Prostate gland (tissue), 2 donors: ENCODE results near the gene TMEM178A. TPM values are rescaled to one million over a fixed set of nuclear protein-coding genes. Genes with fewer than 3 reads are reported as not detected.

Experiments used
- DNase-seq: peaks from one replicate; pipeline ENCODE4 v3.0.0-alpha.2; 2019; ENCODE audit warnings: low spot score
- H3K27ac ChIP-seq, 2 donors: fragments of 200-600 bp; sonication (generic); 2 replicates each; pipeline ENCODE4 v1.5.1; 2017 to 2019
- H3K27me3 ChIP-seq: fragments of 200-600 bp; sonication (generic); replicated peaks from 2 replicates; pipeline ENCODE4 v1.5.1; 2019; ENCODE audit not compliant: insufficient read depth
- H3K36me3 ChIP-seq, 2 donors: fragments of 200-600 bp; sonication (generic); 1 replicate in 1 of 2; 2 replicates in 1 of 2; pipeline versions ENCODE4 v1.5.1 to v1.8.1; 2017 to 2019
- H3K4me1 ChIP-seq: fragments of 200-600 bp; sonication (generic); replicated peaks from 2 replicates; pipeline ENCODE4 v1.5.1; 2019
- H3K4me3 ChIP-seq, 2 donors: fragments of 200-600 bp; sonication (generic); 2 replicates each; pipeline ENCODE4 v1.5.1; 2017 to 2019
- H3K9me3 ChIP-seq: fragments of 200-600 bp; sonication (generic); 2 replicates; pipeline ENCODE4 v1.5.1; 2017
- CTCF ChIP-seq, 4 experiments: fragments of 200-600 bp in 2 of 4; fragments of 450-650 bp in 2 of 4; sonication (generic) in 2 of 4; IDR thresholded peaks; 1 replicate in 3 of 4; 2 replicates in 1 of 4; pipeline ENCODE4 v1.5.1; 2016 to 2019; ENCODE audit warnings: antibody characterized with exemption in 4 of 4, mild to moderate bottlenecking in 2 of 4, moderate library complexity in 2 of 4
- POLR2A ChIP-seq: fragments of 450-650 bp; IDR thresholded peaks from one replicate; pipeline ENCODE4 v1.6.1; 2016; ENCODE audit warnings: antibody characterized with exemption, mild to moderate bottlenecking
- POLR2AphosphoS5 ChIP-seq: sonication (generic); formaldehyde crosslinking; IDR thresholded peaks from one replicate; pipeline ENCODE4 v1.6.1; 2017; ENCODE audit warnings: antibody characterized with exemption
- WGBS: methylation state at CpG from one replicate; pipeline ENCODE4 v1.1.5; 2018; 5-methylcytosine and 5-hydroxymethylcytosine counted together
- intact Hi-C: fragments of 100-400 bp; cut with DNase I; formaldehyde crosslinking; loops from one replicate; pipeline ENCODE4 v1.14.2; 2022
- total RNA-seq, 2 donors: library from RNA; depleted of rRNA; stranded (reverse); fragments of >200 nt; gene quantifications; one replicate each; pipeline ENCODE4 v1.1.0, GENCODE V29; 2016

TMEM178A gene
- total RNA-seq, 2 donors from 2014 or later: 2.6 to 6.9 TPM

GRCh38 chr2:39682066-39682692 is 16.5 kb downstream of the TMEM178A start:
- Histone ChIP-seq H3K9me3 (no peaks in the 10 kb centered on the region), H3K4me3 (no peak overlapping the region), H3K27ac (no peak overlapping the region), H3K27me3 (no peaks in the 10 kb centered on the region), H3K36me3 (no peaks in the 10 kb centered on the region), H3K4me1 (no peaks in the 10 kb centered on the region)
- DNase-seq: no peak
- no peak for TF ChIP-seq CTCF (IDR thresholded peaks at IDR 0.05)
- no peak for TF ChIP-seq POLR2A
- intact Hi-C loops: no loop called here
- 90% methylated on average over 2 of the region's 2 CpGs for WGBS

GRCh38 chr2:39683022-39683699 is 17.4 kb downstream of the TMEM178A start:
- intact Hi-C loops: no loop called here
- no peak overlapping the region for H3K27ac ChIP-seq
- H3K36me3 ChIP-seq: no peaks in the 10 kb centered on the region
- no peak for DNase-seq
- H3K4me3 ChIP-seq: no peak overlapping the region
- TF ChIP-seq CTCF (IDR thresholded peaks at IDR 0.05) (no peak), POLR2AphosphoS5 (no peak), POLR2A (no peak)
- no peaks in the 10 kb centered on the region for H3K9me3 ChIP-seq
- H3K27me3 ChIP-seq: no peaks in the 10 kb centered on the region
- 82% methylated on average over 9 of the region's 9 CpGs for WGBS
- H3K4me1 ChIP-seq: no peaks in the 10 kb centered on the region

- intact Hi-C loops: no loop called here
- no peak overlapping the region for H3K4me3 ChIP-seq
- H3K36me3 ChIP-seq: no peaks in the 10 kb centered on the region
- H3K4me1 ChIP-seq: no peaks in the 10 kb centered on the region
- DNase-seq: no peak
- H3K9me3 ChIP-seq: no peaks in the 10 kb centered on the region
- no peaks in the 10 kb centered on the region for H3K27me3 ChIP-seq
- 89% methylated on average over 5 of the region's 5 CpGs for WGBS
- TF ChIP-seq POLR2AphosphoS5 (no peak), POLR2A (no peak), CTCF (IDR thresholded peaks at IDR 0.05) (no peak)
- no peak overlapping the region for H3K27ac ChIP-seq
Measured at GRCh38 chr2:39684464-39684863, 18.7 kb downstream of the TMEM178A start.

GRCh38 chr2:39685126-39685525 is 19.4 kb downstream of the TMEM178A start:
- TF ChIP-seq POLR2A (no peak), CTCF (IDR thresholded peaks at IDR 0.05) (no peak), POLR2AphosphoS5 (no peak)
- DNase-seq: no peak
- Histone ChIP-seq H3K4me3 (no peak overlapping the region), H3K27me3 (no peaks in the 10 kb centered on the region), H3K4me1 (no peaks in the 10 kb centered on the region), H3K27ac (no peak overlapping the region), H3K9me3 (no peaks in the 10 kb centered on the region), H3K36me3 (no peaks in the 10 kb centered on the region)
- intact Hi-C loops: no loop called here
- 100% methylated on average over 1 of the region's 1 CpG for WGBS

- Histone ChIP-seq H3K4me1 (no peaks in the 10 kb centered on the region), H3K27ac (no peak overlapping the region), H3K36me3 (no peaks in the 10 kb centered on the region), H3K4me3 (no peak overlapping the region), H3K9me3 (no peaks in the 10 kb centered on the region), H3K27me3 (no peaks in the 10 kb centered on the region)
- intact Hi-C loops: no loop called here
- no peak for TF ChIP-seq POLR2A
- TF ChIP-seq CTCF (IDR thresholded peaks at IDR 0.05): no peak
- no peak for TF ChIP-seq POLR2AphosphoS5
- no peak for DNase-seq
- WGBS: 78% methylated on average over 6 of the region's 6 CpGs
Measured at GRCh38 chr2:39686456-39686855, 20.7 kb downstream of the TMEM178A start.
